HG03571 (cell line): Measurements from ENCODE around the gene CTTNBP2.
A peak's percentile ranks its signal among the peaks of the same experiment; 100 is the strongest.

ENCODE experiments used
- ATAC-seq: cut with Tn5 transposase; IDR thresholded peaks from one replicate; pipeline ENCODE4 v1.9.1; 2021; ENCODE audit not compliant: unreplicated experiment

CTTNBP2 gene

GRCh38 chr7:117871401-117871777 is 1.9 kb downstream of the CTTNBP2 start:
- no peak for ATAC-seq

GRCh38 chr7:117870448-117871130 is 2.7 kb downstream of the CTTNBP2 start:
- ATAC-seq: no peak

GRCh38 chr7:117869374-117869773 is 3.9 kb downstream of the CTTNBP2 start:
- no peak for ATAC-seq

- no peak for ATAC-seq
Measured at GRCh38 chr7:117863618-117864017, 9.6 kb downstream of the CTTNBP2 start.

GRCh38 chr7:117862378-117862777 is 10.9 kb downstream of the CTTNBP2 start:
- no peak for ATAC-seq

GRCh38 chr7:117859246-117859812 is 13.9 kb downstream of the CTTNBP2 start:
- no peak for ATAC-seq

- ATAC-seq: no peak
Measured at GRCh38 chr7:117858712-117859111, 14.5 kb downstream of the CTTNBP2 start.

- ATAC-seq: no peak
Measured at GRCh38 chr7:117857718-117858117, 15.5 kb downstream of the CTTNBP2 start.

GRCh38 chr7:117856196-117856595 is 17.0 kb downstream of the CTTNBP2 start:
- ATAC-seq: no peak

- ATAC-seq: no peak
Measured at GRCh38 chr7:117854186-117854585, 19.1 kb downstream of the CTTNBP2 start.

GRCh38 chr7:117848941-117849340 is 24.3 kb downstream of the CTTNBP2 start:
- no peak for ATAC-seq

- ATAC-seq: no peak
Measured at GRCh38 chr7:117844678-117845077, 28.6 kb downstream of the CTTNBP2 start.

GRCh38 chr7:117841611-117842010 is 31.6 kb downstream of the CTTNBP2 start:
- no peak for ATAC-seq

GRCh38 chr7:117841011-117841410 is 32.2 kb downstream of the CTTNBP2 start:
- ATAC-seq: no peak

- peak; percentile 59 for ATAC-seq
Measured at GRCh38 chr7:117839507-117839906, 33.7 kb downstream of the CTTNBP2 start.

- peak; percentile 99 for ATAC-seq
Measured at GRCh38 chr7:117837841-117838240, 35.4 kb downstream of the CTTNBP2 start.

GRCh38 chr7:117835016-117835664 is 38.1 kb downstream of the CTTNBP2 start:
- ATAC-seq: no peak

- no peak for ATAC-seq
Measured at GRCh38 chr7:117830422-117830954, 42.8 kb downstream of the CTTNBP2 start.

GRCh38 chr7:117829450-117830117 is 43.7 kb downstream of the CTTNBP2 start:
- no peak for ATAC-seq

- no peak for ATAC-seq
Measured at GRCh38 chr7:117828825-117829224, 44.4 kb downstream of the CTTNBP2 start.

GRCh38 chr7:117827862-117828261 is 45.4 kb downstream of the CTTNBP2 start:
- ATAC-seq: no peak

- ATAC-seq: no peak
Measured at GRCh38 chr7:117825132-117825531, 48.1 kb downstream of the CTTNBP2 start.
